SJCRH30 (cell line): ENCODE results near the gene RPTOR. TPM values are rescaled to one million over a fixed set of nuclear protein-coding genes. Genes with fewer than 3 reads are reported as not detected.
"Not testable (repeated sequence)": the region's sequence is repeated elsewhere in the genome, so short reads cannot be mapped to it uniquely, and the experiment has no call there.

Source experiments
- DNase-seq, 2 experiments: peaks; one replicate each; pipeline ENCODE4 v3.0.0-alpha.2; 2015 to 2020
- H3K27ac ChIP-seq: fragments of 250-450 bp; sonication (Bioruptor Pico); 2 replicates; pipeline ENCODE4 v1.5.1; 2020; ENCODE audit warnings: mild to moderate bottlenecking, moderate library complexity
- H3K27me3 ChIP-seq: fragments of 250-450 bp; sonication (Bioruptor Pico); 2 replicates; pipeline ENCODE4 v1.5.1; 2020; ENCODE audit warnings: mild to moderate bottlenecking, moderate library complexity
- H3K36me3 ChIP-seq: fragments of 250-450 bp; sonication (Bioruptor Pico); 2 replicates; pipeline ENCODE4 v1.5.1; 2020; ENCODE audit warnings: mild to moderate bottlenecking, moderate library complexity
- H3K4me1 ChIP-seq: fragments of 250-450 bp; sonication (Bioruptor Pico); 2 replicates; pipeline ENCODE4 v1.5.1; 2020; ENCODE audit warnings: mild to moderate bottlenecking, moderate library complexity
- H3K4me3 ChIP-seq: fragments of 250-450 bp; sonication (Bioruptor Pico); 2 replicates; pipeline ENCODE4 v1.5.1; 2020; ENCODE audit warnings: mild to moderate bottlenecking, moderate library complexity
- H3K9me3 ChIP-seq: fragments of 250-450 bp; sonication (Bioruptor Pico); replicated peaks from 2 replicates; pipeline ENCODE4 v1.5.1; 2020; ENCODE audit warnings: mild to moderate bottlenecking, moderate library complexity
- total RNA-seq: library from RNA; depleted of rRNA; stranded (reverse); fragments of >200 nt; shearing (Covaris generic); gene quantifications from 2 replicates; pipeline ENCODE4 v1.2.3, GENCODE V29; 2014; rRNA removed

The RPTOR gene
- 38.3 and 43.6 TPM in 2 replicates for total RNA-seq

GRCh38 chr17:80544655-80545498 lies at the start of gene RPTOR:
TSS of gene RPTOR (plus strand) at chr17:80544838. CDS start at chr17:80545630, 792 bp downstream.
- no peaks in the 10 kb centered on the region for H3K9me3 ChIP-seq
- H3K27me3 ChIP-seq: no peaks in the 10 kb centered on the region
- no peaks in the 10 kb centered on the region for H3K36me3 ChIP-seq
- peak; percentile 98 to 99 for DNase-seq
- H3K4me3 ChIP-seq: peak within 1 kb of the TSS; percentile 98
- H3K27ac ChIP-seq: peak within 1 kb of the TSS; percentile 82
- peaks cover 11% of the 10 kb centered on the region for H3K4me1 ChIP-seq

- Histone ChIP-seq H3K4me1 (peaks cover 8% of the 10 kb centered on the region; the same call in 1 of the 2 replicates), H3K4me3 (peak overlapping the region; percentile 19), H3K27ac (no peak overlapping the region), H3K27me3 (peaks cover 39% of the 10 kb centered on the region), H3K9me3 (no peaks in the 10 kb centered on the region), H3K36me3 (no peaks in the 10 kb centered on the region)
- peak in 1 of 2 experiments; percentile 29 for DNase-seq
Observed at GRCh38 chr17:80497726-80498241, 46.9 kb upstream of the RPTOR start.

- H3K27me3 ChIP-seq: peaks cover 39% of the 10 kb centered on the region
- peaks cover 4% of the 10 kb centered on the region; the same call in 1 of the 2 replicates for H3K4me1 ChIP-seq
- H3K9me3 ChIP-seq: no peaks in the 10 kb centered on the region
- peak overlapping the region; percentile 19 for H3K4me3 ChIP-seq
- no peaks in the 10 kb centered on the region for H3K36me3 ChIP-seq
- H3K27ac ChIP-seq: no peak overlapping the region
- DNase-seq: peak; percentile 66 to 75
Observed at GRCh38 chr17:80498242-80498919, 46.3 kb upstream of the RPTOR start.

GRCh38 chr17:80498920-80499410 lies 45.7 kb upstream of the RPTOR start:
- no peak overlapping the region for H3K27ac ChIP-seq

GRCh38 chr17:80499560-80499959 lies 45.1 kb upstream of the RPTOR start:
- Histone ChIP-seq H3K27ac (no peak overlapping the region), H3K9me3 (no peaks in the 10 kb centered on the region), H3K4me3 (no peak overlapping the region), H3K27me3 (peaks cover 27% of the 10 kb centered on the region), H3K4me1 (no peaks in the 10 kb centered on the region), H3K36me3 (no peaks in the 10 kb centered on the region)
- DNase-seq: no peak

More at GRCh38 chr17:80498920-80499410, 45.7 kb upstream of the RPTOR start:
- H3K4me1 ChIP-seq: no peaks in the 10 kb centered on the region
- H3K4me3 ChIP-seq: no peak overlapping the region
- DNase-seq: no peak
- H3K9me3 ChIP-seq: no peaks in the 10 kb centered on the region
- no peaks in the 10 kb centered on the region for H3K36me3 ChIP-seq
- H3K27me3 ChIP-seq: peaks cover 33% of the 10 kb centered on the region

GRCh38 chr17:80499961-80500665 lies 44.5 kb upstream of the RPTOR start:
- Histone ChIP-seq H3K27ac (no peak overlapping the region), H3K4me3 (no peak overlapping the region), H3K9me3 (no peaks in the 10 kb centered on the region), H3K36me3 (no peaks in the 10 kb centered on the region), H3K27me3 (peaks cover 26% of the 10 kb centered on the region), H3K4me1 (no peaks in the 10 kb centered on the region)
- DNase-seq: no peak

- H3K27me3 ChIP-seq: peaks cover 31% of the 10 kb centered on the region
- no peak overlapping the region for H3K27ac ChIP-seq
- DNase-seq: peak; percentile 31 to 40
- no peaks in the 10 kb centered on the region for H3K4me1 ChIP-seq
- H3K9me3 ChIP-seq: no peaks in the 10 kb centered on the region
- H3K36me3 ChIP-seq: no peaks in the 10 kb centered on the region
- H3K4me3 ChIP-seq: no peak overlapping the region
Observed at GRCh38 chr17:80501741-80502577, 42.7 kb upstream of the RPTOR start.

GRCh38 chr17:80502578-80502877 lies 42.1 kb upstream of the RPTOR start:
- Histone ChIP-seq H3K4me1 (no peaks in the 10 kb centered on the region), H3K27me3 (peaks cover 31% of the 10 kb centered on the region), H3K9me3 (no peaks in the 10 kb centered on the region), H3K4me3 (no peak overlapping the region), H3K27ac (no peak overlapping the region), H3K36me3 (no peaks in the 10 kb centered on the region)
- no peak for DNase-seq

GRCh38 chr17:80503031-80503430 lies 41.6 kb upstream of the RPTOR start:
- DNase-seq: no peak
- Histone ChIP-seq H3K36me3 (no peaks in the 10 kb centered on the region), H3K27ac (no peak overlapping the region), H3K4me3 (no peak overlapping the region), H3K4me1 (no peaks in the 10 kb centered on the region), H3K9me3 (no peaks in the 10 kb centered on the region), H3K27me3 (peaks cover 31% of the 10 kb centered on the region)

GRCh38 chr17:80503921-80504320 lies 40.7 kb upstream of the RPTOR start:
- no peak for DNase-seq
- Histone ChIP-seq H3K4me3 (no peak overlapping the region), H3K36me3 (no peaks in the 10 kb centered on the region), H3K9me3 (no peaks in the 10 kb centered on the region), H3K4me1 (no peaks in the 10 kb centered on the region), H3K27me3 (peaks cover 24% of the 10 kb centered on the region), H3K27ac (no peak overlapping the region)

- Histone ChIP-seq H3K9me3 (no peaks in the 10 kb centered on the region), H3K36me3 (no peaks in the 10 kb centered on the region), H3K27ac (no peak overlapping the region), H3K4me1 (no peaks in the 10 kb centered on the region), H3K27me3 (peaks cover 19% of the 10 kb centered on the region), H3K4me3 (no peak overlapping the region)
- no peak for DNase-seq
Observed at GRCh38 chr17:80504686-80505413, 39.8 kb upstream of the RPTOR start.

- not testable (repeated sequence) for H3K4me3 ChIP-seq, H3K4me1 ChIP-seq, DNase-seq, H3K27ac ChIP-seq, H3K9me3 ChIP-seq, H3K36me3 ChIP-seq
- peaks cover 13% of the 10 kb centered on the region for H3K27me3 ChIP-seq
Observed at GRCh38 chr17:80507177-80507576, 37.5 kb upstream of the RPTOR start.

- no peak for DNase-seq
- Histone ChIP-seq H3K36me3 (no peaks in the 10 kb centered on the region), H3K9me3 (no peaks in the 10 kb centered on the region), H3K27ac (no peak overlapping the region), H3K27me3 (peaks cover 15% of the 10 kb centered on the region), H3K4me1 (peaks cover 5% of the 10 kb centered on the region; the same call in 1 of the 2 replicates), H3K4me3 (no peak overlapping the region)
Observed at GRCh38 chr17:80507965-80508364, 36.7 kb upstream of the RPTOR start.
